Measurements from ENCODE around the gene CFAP54.

Gene CFAP54

GRCh38 chr12:96489392-96490056 lies at the start of gene CFAP54:
Gene CFAP54 (plus strand): TSS chr12:96489577. CDS start chr12:96489610, 33 bp downstream.
- no peaks in the 10 kb centered on the region for H3K36me3 ChIP-seq (ENCODE audit: control insufficient read depth in 2 of 2, insufficient read depth in 2 of 2, low read length in 2 of 2)
- H3K27me3 ChIP-seq (ENCODE audit: control insufficient read depth in 1 of 2, insufficient read depth in 2 of 2, low read length in 2 of 2) = no peaks in the 10 kb centered on the region
- H3K27ac ChIP-seq (ENCODE audit: low read length) = peak within 1 kb of the TSS; percentile 49
- H3K4me3 ChIP-seq (ENCODE audit: low read length in 2 of 2) = peak within 1 kb of the TSS; percentile 81 to 86
- peaks cover 4% of the 10 kb centered on the region for H3K4me1 ChIP-seq (ENCODE audit: control insufficient read depth, insufficient read depth, low read length)
- peak within 1 kb of the TSS; percentile 75 to 80 for H3K9ac ChIP-seq (ENCODE audit: low read length in 2 of 2)
- H3K9me3 ChIP-seq (ENCODE audit: control insufficient read depth in 2 of 2, low read length in 2 of 2) = no peaks in the 10 kb centered on the region

- no peak overlapping the region for H3K27ac ChIP-seq (ENCODE audit: low read length)
- H3K9ac ChIP-seq (ENCODE audit: low read length in 2 of 2) = no peak overlapping the region
- no peaks in the 10 kb centered on the region for H3K36me3 ChIP-seq (ENCODE audit: control insufficient read depth in 2 of 2, insufficient read depth in 2 of 2, low read length in 2 of 2)
- H3K9me3 ChIP-seq (ENCODE audit: control insufficient read depth in 2 of 2, low read length in 2 of 2) = no peaks in the 10 kb centered on the region
- H3K4me3 ChIP-seq (ENCODE audit: low read length in 2 of 2) = no peak overlapping the region
- no peaks in the 10 kb centered on the region for H3K27me3 ChIP-seq (ENCODE audit: control insufficient read depth in 1 of 2, insufficient read depth in 2 of 2, low read length in 2 of 2)
- no peaks in the 10 kb centered on the region for H3K4me1 ChIP-seq (ENCODE audit: control insufficient read depth, insufficient read depth, low read length)
These were observed 47.6 kb upstream of the CFAP54 start for GRCh38 chr12:96441816-96442215.

GRCh38 chr12:96442906-96443305 lies 46.5 kb upstream of the CFAP54 start:
- H3K4me3 ChIP-seq (ENCODE audit: low read length in 2 of 2) = no peak overlapping the region
- no peak overlapping the region for H3K9ac ChIP-seq (ENCODE audit: low read length in 2 of 2)
- no peaks in the 10 kb centered on the region for H3K9me3 ChIP-seq (ENCODE audit: control insufficient read depth in 2 of 2, low read length in 2 of 2)
- no peaks in the 10 kb centered on the region for H3K27me3 ChIP-seq (ENCODE audit: control insufficient read depth in 1 of 2, insufficient read depth in 2 of 2, low read length in 2 of 2)
- no peaks in the 10 kb centered on the region for H3K36me3 ChIP-seq (ENCODE audit: control insufficient read depth in 2 of 2, insufficient read depth in 2 of 2, low read length in 2 of 2)
- no peak overlapping the region for H3K27ac ChIP-seq (ENCODE audit: low read length)
- no peaks in the 10 kb centered on the region for H3K4me1 ChIP-seq (ENCODE audit: control insufficient read depth, insufficient read depth, low read length)

GRCh38 chr12:96444399-96444798 lies 45.0 kb upstream of the CFAP54 start:
- no peak overlapping the region for H3K27ac ChIP-seq (ENCODE audit: low read length)
- H3K9me3 ChIP-seq (ENCODE audit: control insufficient read depth in 2 of 2, low read length in 2 of 2) = no peaks in the 10 kb centered on the region
- H3K36me3 ChIP-seq (ENCODE audit: control insufficient read depth in 2 of 2, insufficient read depth in 2 of 2, low read length in 2 of 2) = no peaks in the 10 kb centered on the region
- H3K4me3 ChIP-seq (ENCODE audit: low read length in 2 of 2) = no peak overlapping the region
- H3K9ac ChIP-seq (ENCODE audit: low read length in 2 of 2) = no peak overlapping the region
- no peaks in the 10 kb centered on the region for H3K4me1 ChIP-seq (ENCODE audit: control insufficient read depth, insufficient read depth, low read length)
- no peaks in the 10 kb centered on the region for H3K27me3 ChIP-seq (ENCODE audit: control insufficient read depth in 1 of 2, insufficient read depth in 2 of 2, low read length in 2 of 2)

- Histone ChIP-seq H3K9ac (ENCODE audit: low read length in 2 of 2) (no peak overlapping the region), H3K4me1 (ENCODE audit: control insufficient read depth, insufficient read depth, low read length) (no peaks in the 10 kb centered on the region), H3K36me3 (ENCODE audit: control insufficient read depth in 2 of 2, insufficient read depth in 2 of 2, low read length in 2 of 2) (no peaks in the 10 kb centered on the region), H3K27me3 (ENCODE audit: control insufficient read depth in 1 of 2, insufficient read depth in 2 of 2, low read length in 2 of 2) (no peaks in the 10 kb centered on the region), H3K4me3 (ENCODE audit: low read length in 2 of 2) (no peak overlapping the region), H3K9me3 (ENCODE audit: control insufficient read depth in 2 of 2, low read length in 2 of 2) (no peaks in the 10 kb centered on the region), H3K27ac (ENCODE audit: low read length) (peak overlapping the region; percentile 18)
These were observed 43.4 kb upstream of the CFAP54 start for GRCh38 chr12:96445691-96446583.

- H3K27me3 ChIP-seq (ENCODE audit: control insufficient read depth in 1 of 2, insufficient read depth in 2 of 2, low read length in 2 of 2) = no peaks in the 10 kb centered on the region
- H3K27ac ChIP-seq (ENCODE audit: low read length) = no peak overlapping the region
- no peak overlapping the region for H3K9ac ChIP-seq (ENCODE audit: low read length in 2 of 2)
- H3K4me1 ChIP-seq (ENCODE audit: control insufficient read depth, insufficient read depth, low read length) = no peaks in the 10 kb centered on the region
- no peak overlapping the region for H3K4me3 ChIP-seq (ENCODE audit: low read length in 2 of 2)
- H3K9me3 ChIP-seq (ENCODE audit: control insufficient read depth in 2 of 2, low read length in 2 of 2) = no peaks in the 10 kb centered on the region
- no peaks in the 10 kb centered on the region for H3K36me3 ChIP-seq (ENCODE audit: control insufficient read depth in 2 of 2, insufficient read depth in 2 of 2, low read length in 2 of 2)
These were observed 42.1 kb upstream of the CFAP54 start for GRCh38 chr12:96447256-96447655.

GRCh38 chr12:96448300-96448699 lies 41.1 kb upstream of the CFAP54 start:
- H3K4me1 ChIP-seq (ENCODE audit: control insufficient read depth, insufficient read depth, low read length) = no peaks in the 10 kb centered on the region
- no peak overlapping the region for H3K4me3 ChIP-seq (ENCODE audit: low read length in 2 of 2)
- H3K27ac ChIP-seq (ENCODE audit: low read length) = no peak overlapping the region
- no peaks in the 10 kb centered on the region for H3K36me3 ChIP-seq (ENCODE audit: control insufficient read depth in 2 of 2, insufficient read depth in 2 of 2, low read length in 2 of 2)
- no peaks in the 10 kb centered on the region for H3K27me3 ChIP-seq (ENCODE audit: control insufficient read depth in 1 of 2, insufficient read depth in 2 of 2, low read length in 2 of 2)
- H3K9me3 ChIP-seq (ENCODE audit: control insufficient read depth in 2 of 2, low read length in 2 of 2) = no peaks in the 10 kb centered on the region
- no peak overlapping the region for H3K9ac ChIP-seq (ENCODE audit: low read length in 2 of 2)

- no peak overlapping the region for H3K4me3 ChIP-seq (ENCODE audit: low read length in 2 of 2)
- no peaks in the 10 kb centered on the region for H3K36me3 ChIP-seq (ENCODE audit: control insufficient read depth in 2 of 2, insufficient read depth in 2 of 2, low read length in 2 of 2)
- H3K4me1 ChIP-seq (ENCODE audit: control insufficient read depth, insufficient read depth, low read length) = no peaks in the 10 kb centered on the region
- no peaks in the 10 kb centered on the region for H3K9me3 ChIP-seq (ENCODE audit: control insufficient read depth in 2 of 2, low read length in 2 of 2)
- no peaks in the 10 kb centered on the region for H3K27me3 ChIP-seq (ENCODE audit: control insufficient read depth in 1 of 2, insufficient read depth in 2 of 2, low read length in 2 of 2)
- H3K9ac ChIP-seq (ENCODE audit: low read length in 2 of 2) = no peak overlapping the region
- H3K27ac ChIP-seq (ENCODE audit: low read length) = no peak overlapping the region
These were observed 37.0 kb upstream of the CFAP54 start for GRCh38 chr12:96452261-96452922.

GRCh38 chr12:96454396-96454795 lies 35.0 kb upstream of the CFAP54 start:
- H3K9ac ChIP-seq (ENCODE audit: low read length in 2 of 2) = no peak overlapping the region

GRCh38 chr12:96456265-96456974 lies 33.0 kb upstream of the CFAP54 start:
- H3K27me3 ChIP-seq (ENCODE audit: control insufficient read depth in 1 of 2, insufficient read depth in 2 of 2, low read length in 2 of 2) = no peaks in the 10 kb centered on the region
- no peaks in the 10 kb centered on the region for H3K36me3 ChIP-seq (ENCODE audit: control insufficient read depth in 2 of 2, insufficient read depth in 2 of 2, low read length in 2 of 2)
- H3K9me3 ChIP-seq (ENCODE audit: control insufficient read depth in 2 of 2, low read length in 2 of 2) = no peaks in the 10 kb centered on the region
- no peak overlapping the region for H3K27ac ChIP-seq (ENCODE audit: low read length)
- no peak overlapping the region for H3K4me3 ChIP-seq (ENCODE audit: low read length in 2 of 2)
- no peak overlapping the region for H3K9ac ChIP-seq (ENCODE audit: low read length in 2 of 2)
- H3K4me1 ChIP-seq (ENCODE audit: control insufficient read depth, insufficient read depth, low read length) = no peaks in the 10 kb centered on the region

More at GRCh38 chr12:96454396-96454795, 35.0 kb upstream of the CFAP54 start:
- H3K4me1 ChIP-seq (ENCODE audit: control insufficient read depth, insufficient read depth, low read length) = no peaks in the 10 kb centered on the region
- H3K27ac ChIP-seq (ENCODE audit: low read length) = no peak overlapping the region
- H3K36me3 ChIP-seq (ENCODE audit: control insufficient read depth in 2 of 2, insufficient read depth in 2 of 2, low read length in 2 of 2) = no peaks in the 10 kb centered on the region
- no peak overlapping the region for H3K4me3 ChIP-seq (ENCODE audit: low read length in 2 of 2)
- H3K27me3 ChIP-seq (ENCODE audit: control insufficient read depth in 1 of 2, insufficient read depth in 2 of 2, low read length in 2 of 2) = no peaks in the 10 kb centered on the region
- H3K9me3 ChIP-seq (ENCODE audit: control insufficient read depth in 2 of 2, low read length in 2 of 2) = no peaks in the 10 kb centered on the region
